GM12878 (cell line): Measurements from ENCODE around the gene LASP1NB.

Experiments used
- ATAC-seq: fragments of 200-7000 bp; cut with Tn5 transposase; 3 replicates; pipeline ENCODE4 v1.9.1; 2020; ENCODE audit warnings: mild to moderate bottlenecking, moderate library complexity
- BruUV-seq: library from RNA; stranded (reverse); fragments of 400-500 nt; replicated peaks from 2 replicates; lab custom pipeline; 2021; lab: Mats Ljungman, UMichigan
- CTCF ChIA-PET: fragments of 300-600 bp; sonication (Branson Sonifier 250); formaldehyde crosslinking; extraction: SDS; loops from one replicate; lab custom pipeline; 2021; ENCODE audit warnings: inconsistent platforms; lab: Yijun Ruan, JAX
- POLR2A ChIA-PET: fragments of 350-600 bp; formaldehyde crosslinking; extraction: SDS; loops from one replicate; lab custom pipeline; 2021; ENCODE audit warnings: inconsistent platforms; lab: Charles Lee
- RAD21 ChIA-PET: fragments of 300-600 bp; sonication (Branson Sonifier 250); formaldehyde crosslinking; loops from one replicate; lab custom pipeline; 2023; ENCODE audit warnings: antibody characterized with exemption; ENCODE audit not compliant: unreplicated experiment; lab: Charles Lee
- SMC1A ChIA-PET: fragments of 300-600 bp; sonication (Branson Sonifier 250); formaldehyde crosslinking; loops from one replicate; lab custom pipeline; 2023; ENCODE audit not compliant: unreplicated experiment, uncharacterized antibody; lab: Charles Lee
- DNase-seq: peaks from one replicate; pipeline ENCODE4 v3.0.0-alpha.2; 2011; ENCODE audit warnings: low read depth, low spot score
- FAIRE-seq: peaks from 3 replicates; lab custom pipeline; 2011; peaks lifted over from hg19 to GRCh38; lab: Jason Lieb, UNC
- H2AFZ ChIP-seq: 2 replicates; pipeline ENCODE4 v1.6.0; 2011; ENCODE audit warnings: low read depth, low read length, control low read depth; ENCODE audit not compliant: control insufficient read depth
- H3K27ac ChIP-seq: 2 replicates; pipeline ENCODE4 v1.5.1; 2011; ENCODE audit warnings: control low read depth; ENCODE audit not compliant: control insufficient read depth, insufficient read depth
- H3K27me3 ChIP-seq, 2 experiments: replicated peaks in 1 of 2; 2 replicates each; pipeline versions ENCODE4 v1.6.0 to v1.6.1; 2011; ENCODE audit warnings: low read length in 1 of 2; ENCODE audit not compliant: control insufficient read depth in 2 of 2, insufficient read depth in 2 of 2
- H3K36me3 ChIP-seq, 2 experiments: 2 replicates each; pipeline ENCODE4 v1.5.1; 2011; ENCODE audit warnings: low read length in 1 of 2; ENCODE audit not compliant: control insufficient read depth in 2 of 2, insufficient read depth in 2 of 2
- H3K4me1 ChIP-seq: 2 replicates; pipeline ENCODE4 v1.6.1; 2011; ENCODE audit warnings: mild to moderate bottlenecking, low read length, moderate library complexity, mixed read lengths; ENCODE audit not compliant: control insufficient read depth, insufficient read depth
- H3K4me2 ChIP-seq: 2 replicates; pipeline ENCODE4 v1.6.0; 2011; ENCODE audit warnings: control low read depth; ENCODE audit not compliant: control insufficient read depth, insufficient read depth
- H3K4me3 ChIP-seq: fragments of 200-600 bp; sonication (generic); 2 replicates; pipeline ENCODE4 v1.5.1; 2016
- H3K79me2 ChIP-seq: 2 replicates; pipeline ENCODE4 v1.6.0; 2011; ENCODE audit warnings: low read length; ENCODE audit not compliant: control insufficient read depth, insufficient read depth
- H3K9ac ChIP-seq: 2 replicates; pipeline ENCODE4 v1.8.0; 2011; ENCODE audit warnings: low read length, control low read depth, mixed read lengths; ENCODE audit not compliant: control insufficient read depth, insufficient read depth
- H3K9me3 ChIP-seq: replicated peaks from 3 replicates; pipeline ENCODE4 v1.5.1; 2011; ENCODE audit warnings: mild to moderate bottlenecking, low read length; ENCODE audit not compliant: control insufficient read depth, insufficient read depth
- H4K20me1 ChIP-seq: 2 replicates; pipeline ENCODE4 v1.6.0; 2011; ENCODE audit not compliant: control insufficient read depth, insufficient read depth
- BACH1 ChIP-seq: fragments of 450-650 bp; IDR thresholded peaks from 2 replicates; pipeline ENCODE4 v1.6.1; 2017; ENCODE audit warnings: mild to moderate bottlenecking, borderline replicate concordance
- BCL11A ChIP-seq: IDR thresholded peaks from 2 replicates; pipeline ENCODE4 v1.6.1; 2011; ENCODE audit warnings: low read depth, low read length
- CREM ChIP-seq: IDR thresholded peaks from 2 replicates; pipeline ENCODE4 v1.6.1; 2014; ENCODE audit warnings: antibody characterized with exemption, low read depth
- E4F1 ChIP-seq: fragments of 450-650 bp; IDR thresholded peaks from 2 replicates; pipeline ENCODE4 v1.6.1; 2018; ENCODE audit warnings: borderline replicate concordance, mild to moderate bottlenecking; ENCODE audit not compliant: partially characterized antibody
- POLR2A ChIP-seq: IDR thresholded peaks from 2 replicates; pipeline ENCODE4 v1.6.1; 2011; ENCODE audit warnings: low read depth, mild to moderate bottlenecking, low read length
- RCOR1 ChIP-seq: conservative IDR thresholded peaks from 2 replicates; pipeline ENCODE4 v1.6.1; 2012; ENCODE audit warnings: low read depth, low read length, improper control_type of control experiment
- TBL1XR1 ChIP-seq: IDR thresholded peaks from 2 replicates; pipeline ENCODE4 v1.6.1; 2012; ENCODE audit warnings: low read depth, low read length, improper control_type of control experiment
- TCF3 ChIP-seq: IDR thresholded peaks from 2 replicates; pipeline ENCODE4 v1.6.1; 2012; ENCODE audit warnings: low read depth, mild to moderate bottlenecking, low read length, borderline replicate concordance; ENCODE audit not compliant: insufficient read depth
- ZNF274 ChIP-seq: IDR thresholded peaks from one replicate; pipeline ENCODE4 v1.8.0; 2011; ENCODE audit not compliant: insufficient read length, insufficient read depth
- ZNF384 ChIP-seq: IDR thresholded peaks from 2 replicates; pipeline ENCODE4 v1.6.1; 2012; ENCODE audit warnings: low read depth, mild to moderate bottlenecking, low read length, improper control_type of control experiment, borderline replicate concordance
- WGBS: methylation state at CpG from one replicate; pipeline ENCODE4 v1.1.6; 2016; ENCODE audit warnings: low lambda C conversion rate; ENCODE audit not compliant: insufficient replicate concordance, insufficient coverage; ENCODE audit errors: missing lambda C conversion rate; 5-methylcytosine and 5-hydroxymethylcytosine counted together
- in situ Hi-C: fragments of 300-500 bp; cut with MboI; formaldehyde crosslinking; loops from 9 replicates; pipeline ENCODE4 v1.14.3; 2018; ENCODE audit warnings: mixed read lengths
- intact Hi-C: fragments of 100-400 bp; cut with micrococcal nuclease; formaldehyde crosslinking; loops from one replicate; pipeline ENCODE4 v1.14.2; 2022; ENCODE audit not compliant: unreplicated experiment
- TF ChIP-seq, protein P1 (sequence below): fragments of 450-650 bp; conservative IDR thresholded peaks from 2 replicates; pipeline ENCODE4 v1.6.1; 2017; ENCODE audit warnings: mild to moderate bottlenecking, moderate library complexity

The LASP1NB gene

GRCh38 chr17:38889745-38890409 lies 35.5 kb upstream of the LASP1NB start:
- H3K4me1 ChIP-seq = no peaks in the 10 kb centered on the region
- BruUV-seq = no TSS peak
- FAIRE-seq (no peak), DNase-seq (no peak), ATAC-seq (no peak)
- H3K9ac ChIP-seq = no peak overlapping the region
- H3K27me3 ChIP-seq = no peaks in the 10 kb centered on the region
- no peak overlapping the region for H3K4me2 ChIP-seq
- in situ Hi-C loops = no loop called here
- SMC1A ChIA-PET = no interaction called here
- RAD21 ChIA-PET = no interaction called here
- CTCF ChIA-PET = no interaction called here
- WGBS = 75% methylated on average over 12 of the region's 12 CpGs
- peaks cover 36 to 45% of the 10 kb centered on the region in 2 experiments for H3K36me3 ChIP-seq
- H3K79me2 ChIP-seq = peaks cover 11% of the 10 kb centered on the region
- TF ChIP-seq POLR2A (peak; percentile 18; the same call in 1 of the 2 replicates), RCOR1 (no peak)
- H2AFZ ChIP-seq = no peak overlapping the region
- no peak overlapping the region for H3K4me3 ChIP-seq
- H3K27ac ChIP-seq = no peak overlapping the region
- no peaks in the 10 kb centered on the region for H3K9me3 ChIP-seq
- H4K20me1 ChIP-seq = peaks cover 5% of the 10 kb centered on the region; the same call in 1 of the 2 replicates
- intact Hi-C loops = no loop called here
- POLR2A ChIA-PET = no interaction called here

DNA sequence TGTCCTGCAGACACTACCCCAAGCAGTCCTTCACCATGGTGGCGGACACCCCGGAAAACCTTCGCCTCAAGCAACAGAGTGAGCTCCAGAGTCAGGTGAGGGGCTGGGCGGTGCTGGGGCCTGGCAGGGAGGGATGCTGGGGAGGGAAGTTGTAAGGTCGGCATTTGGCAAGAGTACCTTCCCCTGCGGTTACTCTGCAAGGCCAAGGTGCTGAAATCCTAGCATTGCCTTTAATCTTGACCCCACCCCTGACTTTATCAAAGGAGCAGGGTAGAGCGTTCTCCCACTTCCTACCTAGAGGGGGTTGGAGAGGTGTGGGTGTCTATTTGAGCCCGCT lies 35.0 kb upstream of the LASP1NB start:
- intact Hi-C loops (no loop called here), in situ Hi-C loops (no loop called here)
- no peak overlapping the region for H3K27ac ChIP-seq
- no TSS peak for BruUV-seq
- ChIA-PET CTCF (no interaction called here), POLR2A (no interaction called here), SMC1A (no interaction called here), RAD21 (no interaction called here)
- peaks cover under 1% of the 10 kb centered on the region; the same call in 1 of the 2 replicates for H4K20me1 ChIP-seq
- DNase-seq (no peak), ATAC-seq (no peak), FAIRE-seq (no peak)
- H3K27me3 ChIP-seq = no peaks in the 10 kb centered on the region
- H3K4me3 ChIP-seq = no peak overlapping the region
- peaks cover 31 to 41% of the 10 kb centered on the region in 2 experiments for H3K36me3 ChIP-seq
- WGBS = 89% methylated on average over 8 of the region's 8 CpGs
- no peaks in the 10 kb centered on the region for H3K9me3 ChIP-seq
- H3K9ac ChIP-seq = no peak overlapping the region
- TF ChIP-seq ZNF384 = no peak
- no peak for TF ChIP-seq CREM
- no peak for TF ChIP-seq E4F1
- TF ChIP-seq TCF3 = no peak
- no peak for TF ChIP-seq BCL11A
- TF ChIP-seq, protein P1, sequence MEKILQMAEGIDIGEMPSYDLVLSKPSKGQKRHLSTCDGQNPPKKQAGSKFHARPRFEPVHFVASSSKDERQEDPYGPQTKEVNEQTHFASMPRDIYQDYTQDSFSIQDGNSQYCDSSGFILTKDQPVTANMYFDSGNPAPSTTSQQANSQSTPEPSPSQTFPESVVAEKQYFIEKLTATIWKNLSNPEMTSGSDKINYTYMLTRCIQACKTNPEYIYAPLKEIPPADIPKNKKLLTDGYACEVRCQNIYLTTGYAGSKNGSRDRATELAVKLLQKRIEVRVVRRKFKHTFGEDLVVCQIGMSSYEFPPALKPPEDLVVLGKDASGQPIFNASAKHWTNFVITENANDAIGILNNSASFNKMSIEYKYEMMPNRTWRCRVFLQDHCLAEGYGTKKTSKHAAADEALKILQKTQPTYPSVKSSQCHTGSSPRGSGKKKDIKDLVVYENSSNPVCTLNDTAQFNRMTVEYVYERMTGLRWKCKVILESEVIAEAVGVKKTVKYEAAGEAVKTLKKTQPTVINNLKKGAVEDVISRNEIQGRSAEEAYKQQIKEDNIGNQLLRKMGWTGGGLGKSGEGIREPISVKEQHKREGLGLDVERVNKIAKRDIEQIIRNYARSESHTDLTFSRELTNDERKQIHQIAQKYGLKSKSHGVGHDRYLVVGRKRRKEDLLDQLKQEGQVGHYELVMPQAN = no peak
- no peak for TF ChIP-seq ZNF274
- TF ChIP-seq BACH1 = no peak
- TF ChIP-seq TBL1XR1 = no peak
- no peak overlapping the region for H2AFZ ChIP-seq
- peaks cover 6% of the 10 kb centered on the region for H3K79me2 ChIP-seq
- no peaks in the 10 kb centered on the region for H3K4me1 ChIP-seq
- no peak overlapping the region for H3K4me2 ChIP-seq
